Coronary artery (tissue), 2 donors: ENCODE data around the gene CPXM2.
A peak's percentile ranks its signal among the peaks of the same experiment; 100 is the strongest.

Experiments
- DNase-seq: peaks from one replicate; pipeline ENCODE4 v3.0.0-alpha.2; 2017; ENCODE audit warnings: low spot score
- H3K27ac ChIP-seq, 2 donors: fragments of 200-600 bp; sonication (generic); one replicate each; pipeline ENCODE4 v1.5.1; 2016 to 2019
- H3K4me3 ChIP-seq: fragments of 200-600 bp; sonication (generic); 2 replicates; pipeline ENCODE4 v1.5.1; 2016; ENCODE audit warnings: mild to moderate bottlenecking, moderate library complexity
- CTCF ChIP-seq: fragments of 200-600 bp; sonication (generic); IDR thresholded peaks from one replicate; pipeline ENCODE4 v1.5.1; 2019; ENCODE audit warnings: antibody characterized with exemption

Gene CPXM2

GRCh38 chr10:123860209-123860608 lies 31.4 kb downstream of the CPXM2 start:
- H3K27ac ChIP-seq: peak overlapping the region in 1 of 2 donors; percentile 42
- no peak for DNase-seq
- no peak overlapping the region for H3K4me3 ChIP-seq
- no peak for TF ChIP-seq CTCF

GRCh38 chr10:123859653-123860050 lies 32.0 kb downstream of the CPXM2 start:
- no peak for DNase-seq
- peak overlapping the region in 1 of 2 donors; percentile 93 for H3K27ac ChIP-seq
- no peak overlapping the region for H3K4me3 ChIP-seq
- TF ChIP-seq CTCF: no peak

DNA sequence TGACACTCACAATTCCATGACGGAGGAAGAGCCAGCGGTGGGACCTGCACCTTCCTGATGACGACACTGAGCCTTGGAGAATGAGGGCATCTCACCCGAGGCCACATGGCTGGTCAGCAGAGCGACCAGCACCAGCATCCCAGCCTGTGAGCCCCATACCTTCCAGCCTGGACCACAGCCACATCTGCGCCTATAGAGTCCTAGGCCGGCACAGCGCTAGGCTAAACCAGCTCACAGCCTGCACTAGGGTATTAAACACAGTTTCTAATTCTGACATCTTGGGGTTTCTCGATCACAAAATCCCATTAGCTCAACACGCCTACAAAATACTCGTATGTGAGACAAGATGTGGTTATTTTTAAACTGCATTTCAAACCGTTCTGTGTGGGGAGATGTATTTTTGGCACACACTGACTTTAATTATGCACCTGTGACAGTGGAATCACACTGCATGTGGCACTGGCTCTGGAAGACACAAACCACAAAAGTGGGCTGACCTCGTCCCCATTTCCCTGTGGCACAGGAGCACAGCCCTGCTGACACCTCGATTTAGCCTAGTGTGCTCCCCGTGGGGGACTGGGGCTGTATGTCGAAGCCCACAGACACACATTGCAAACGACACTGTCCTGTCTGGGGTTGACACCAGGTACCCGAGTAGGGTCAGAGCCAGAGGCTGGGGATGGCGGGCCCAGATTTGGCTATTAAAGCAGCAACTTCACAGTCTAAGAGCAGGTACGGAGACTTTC lies 32.5 kb downstream of the CPXM2 start:
- DNase-seq: no peak

DNA sequence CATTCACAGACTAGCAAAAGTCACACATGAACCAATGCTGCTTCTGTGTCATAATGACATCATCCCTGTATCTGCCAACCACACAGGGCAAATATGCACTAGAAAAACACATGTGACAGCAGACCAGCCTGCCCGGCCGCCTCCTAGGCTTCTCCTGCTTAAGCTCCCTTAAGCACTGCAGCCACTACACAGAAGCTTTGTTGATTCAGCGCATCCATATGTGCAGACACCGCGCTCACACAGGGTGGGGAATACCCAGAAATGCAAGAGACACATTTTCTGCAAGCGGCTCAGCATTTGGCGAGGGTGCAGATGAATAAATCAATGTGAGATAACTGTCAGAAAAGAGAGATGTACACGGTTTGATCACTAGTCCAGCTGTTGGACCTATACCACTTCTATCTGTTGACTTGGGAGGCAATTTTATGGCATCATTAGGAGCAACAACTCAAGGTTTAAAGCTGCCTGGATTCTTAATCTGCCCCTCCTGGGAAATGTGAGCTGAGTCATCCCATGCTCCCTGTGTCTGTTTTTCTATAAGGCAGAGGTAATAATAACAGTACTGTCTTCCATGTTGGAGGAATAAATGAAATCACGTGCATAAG lies 33.4 kb downstream of the CPXM2 start:
- no peak for DNase-seq
- Histone ChIP-seq H3K27ac (peak overlapping the region; percentile 52 to 93), H3K4me3 (no peak overlapping the region)
- TF ChIP-seq CTCF: no peak

More for the DNA sequence above, 32.5 kb downstream of the CPXM2 start:
- H3K4me3 ChIP-seq: no peak overlapping the region
- TF ChIP-seq CTCF: no peak
- H3K27ac ChIP-seq: peak overlapping the region in 1 of 2 donors; percentile 93

- Histone ChIP-seq H3K27ac (peak overlapping the region; percentile 52 to 93), H3K4me3 (no peak overlapping the region)
- no peak for TF ChIP-seq CTCF
- no peak for DNase-seq
These were observed 34.0 kb downstream of the CPXM2 start for GRCh38 chr10:123857616-123858015.

DNA sequence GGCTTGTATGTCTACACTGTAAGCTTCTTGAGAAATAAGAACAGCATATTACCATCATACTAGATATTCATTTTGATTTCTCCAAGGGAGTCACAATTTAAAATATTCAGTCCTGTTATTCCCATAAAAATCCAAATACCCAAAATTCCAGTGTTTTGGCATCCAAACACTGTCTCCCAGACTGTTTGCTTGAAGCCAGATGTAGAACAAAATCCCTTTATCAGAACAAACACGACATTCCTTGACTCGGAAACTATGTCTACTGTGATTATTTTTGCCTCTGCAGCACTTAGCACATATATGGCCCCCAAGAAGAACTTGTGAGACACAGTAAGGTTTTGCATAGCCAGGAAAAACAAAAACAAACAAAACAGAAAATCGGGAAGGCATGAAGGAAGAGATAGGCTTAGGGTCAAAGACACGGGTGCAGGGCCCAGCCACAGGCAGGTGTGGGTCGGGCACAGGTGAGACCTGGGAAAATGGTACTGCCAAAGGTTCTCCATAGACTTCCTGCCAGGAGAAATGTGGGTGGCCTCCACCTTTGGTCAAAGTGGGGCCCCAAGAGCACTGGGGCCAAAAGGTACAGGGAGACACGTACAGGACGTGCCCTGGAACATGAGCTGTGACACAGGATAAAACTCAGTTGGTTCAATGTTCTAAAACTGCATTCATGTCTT lies 36.5 kb downstream of the CPXM2 start:
- no peak for DNase-seq
- Histone ChIP-seq H3K4me3 (no peak overlapping the region), H3K27ac (peak overlapping the region; percentile 64 to 89)
- TF ChIP-seq CTCF: no peak
